Transverse colon (tissue), 3 donors: ENCODE measurements around the gene ANP32E.

Experiments
- CTCF ChIP-seq, 5 experiments: fragments of 200-600 bp in 3 of 5; fragments of 450-650 bp in 2 of 5; sonication (generic) in 3 of 5; IDR thresholded peaks; 1 replicate in 2 of 5; 2 replicates in 3 of 5; pipeline ENCODE4 v1.5.1; 2016 to 2017; ENCODE audit warnings: antibody characterized with exemption in 5 of 5, inconsistent platforms in 3 of 5, mild to moderate bottlenecking in 2 of 5, moderate library complexity in 1 of 5
- POLR2A ChIP-seq: fragments of 450-650 bp; IDR thresholded peaks from one replicate; pipeline ENCODE4 v1.6.1; 2016; ENCODE audit warnings: antibody characterized with exemption, mild to moderate bottlenecking, moderate library complexity

GRCh38 chr1:150282558-150282958 lies 46.6 kb upstream of the ANP32E start:
- no peak for TF ChIP-seq CTCF (IDR thresholded peaks at IDR 0.05)
- TF ChIP-seq POLR2A, result peak; percentile 49
